T-helper 1 cell treated with Interleukin-12 subunit alpha and Interleukin-12 subunit beta and Interleukin-4 antibody, amounts not matched to agents 30 μg/mL and 1 μg/mL, for 36 hours (primary cell): ENCODE results near the gene SUPT7L.
"Not testable (repeated sequence)": the region's sequence is repeated elsewhere in the genome, so short reads cannot be mapped to it uniquely, and the experiment has no call there.

ENCODE experiments used
- H3K27ac Mint-ChIP-seq: one replicate; pipeline ENCODE4 v1.8.0; 2021; ENCODE audit warnings: mild to moderate bottlenecking, mixed read lengths
- H3K27me3 Mint-ChIP-seq: one replicate; pipeline ENCODE4 v1.8.0; 2021; ENCODE audit warnings: low read depth, mixed read lengths
- H3K36me3 Mint-ChIP-seq: one replicate; pipeline ENCODE4 v1.8.0; 2021; ENCODE audit warnings: low read depth, mixed read lengths
- H3K4me1 Mint-ChIP-seq: one replicate; pipeline ENCODE4 v1.8.0; 2021; ENCODE audit warnings: low read depth, mixed read lengths
- H3K4me3 Mint-ChIP-seq: one replicate; pipeline ENCODE4 v1.8.0; 2021; ENCODE audit warnings: mild to moderate bottlenecking, moderate library complexity, mixed read lengths
- H3K9me3 Mint-ChIP-seq: one replicate; pipeline ENCODE4 v1.8.0; 2021; ENCODE audit warnings: mixed read lengths

Gene SUPT7L

DNA sequence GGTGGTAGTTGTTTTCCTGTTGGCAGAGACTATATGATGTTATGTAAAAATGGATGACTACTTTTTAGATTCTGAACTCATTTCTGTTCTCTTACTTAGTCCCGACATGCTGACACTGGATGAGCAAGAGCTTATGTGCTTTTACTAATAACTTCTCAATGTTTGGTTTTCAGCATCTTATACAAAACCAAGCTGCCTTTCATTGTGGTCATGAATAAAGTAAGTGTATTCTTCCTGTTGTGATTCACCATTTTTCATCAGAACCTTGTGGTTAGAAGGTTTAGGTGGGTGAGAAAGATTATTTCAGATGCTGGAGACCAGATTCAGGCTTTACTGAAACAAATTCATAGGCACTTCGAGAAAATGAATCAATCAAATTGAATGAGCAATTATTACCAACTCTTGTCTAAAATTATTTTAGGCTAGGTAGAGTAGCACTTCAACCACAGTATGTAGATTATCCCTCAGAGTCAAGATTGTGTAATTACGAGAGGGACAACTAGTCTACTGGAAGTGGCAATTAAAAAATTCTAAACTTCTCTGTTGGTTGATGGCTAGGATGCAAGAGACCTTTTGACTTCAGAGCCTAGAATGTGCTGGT is 25.3 kb downstream of the SUPT7L start:
- H3K36me3 Mint-ChIP-seq = peaks cover 49% of the 10 kb centered on the region
- no peaks in the 10 kb centered on the region for H3K27me3 Mint-ChIP-seq
- H3K4me1 Mint-ChIP-seq = peaks cover 16% of the 10 kb centered on the region
- no peaks in the 10 kb centered on the region for H3K9me3 Mint-ChIP-seq
- peak overlapping the region; percentile 80 for H3K27ac Mint-ChIP-seq
- H3K4me3 Mint-ChIP-seq = peak overlapping the region; percentile 43

DNA sequence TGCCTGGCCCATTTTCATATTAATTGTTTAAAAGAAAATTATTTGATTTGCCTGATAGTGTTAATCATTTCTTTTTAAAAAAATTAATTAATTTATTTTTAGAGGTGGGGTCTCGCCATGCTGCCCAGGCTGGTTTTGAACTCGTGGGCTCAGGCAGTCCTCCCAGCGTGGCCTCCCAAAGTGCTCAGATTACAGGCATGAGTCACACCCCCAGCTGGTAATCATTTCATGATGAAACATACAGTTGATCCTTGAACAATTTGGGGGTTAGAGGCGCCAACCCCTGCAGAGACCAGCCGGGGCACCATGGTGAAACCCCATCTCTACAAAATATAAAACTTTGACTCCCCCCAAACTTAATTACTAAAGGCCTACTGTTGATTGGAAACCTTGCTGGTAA is 26.6 kb downstream of the SUPT7L start:
- H3K9me3 Mint-ChIP-seq = no peaks in the 10 kb centered on the region
- peaks cover 16% of the 10 kb centered on the region for H3K4me1 Mint-ChIP-seq
- no peaks in the 10 kb centered on the region for H3K27me3 Mint-ChIP-seq
- H3K4me3 Mint-ChIP-seq = no peak overlapping the region
- H3K27ac Mint-ChIP-seq = no peak overlapping the region
- H3K36me3 Mint-ChIP-seq = peaks cover 54% of the 10 kb centered on the region

DNA sequence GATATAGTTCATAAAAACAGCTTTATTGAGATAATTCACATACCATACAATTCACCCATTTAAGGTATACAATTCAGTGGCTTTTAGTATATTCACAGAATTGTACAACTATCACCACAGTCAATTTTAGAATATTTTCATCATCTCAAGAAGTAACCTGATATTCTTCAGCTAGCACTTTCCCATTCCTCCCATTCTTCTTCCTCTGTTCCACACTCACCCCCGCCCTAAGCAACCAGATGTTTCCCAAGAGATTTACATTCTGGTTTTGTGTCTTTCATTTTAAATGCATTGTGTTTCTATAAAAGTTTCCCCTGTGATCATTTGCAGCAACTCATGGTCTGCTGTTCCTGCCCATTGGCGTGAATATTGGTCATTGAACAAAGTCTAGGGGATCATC is 29.1 kb downstream of the SUPT7L start:
- Mint-ChIP-seq H3K9me3 (no peaks in the 10 kb centered on the region), H3K27ac (no peak overlapping the region), H3K4me3 (no peak overlapping the region), H3K36me3 (peaks cover 52% of the 10 kb centered on the region), H3K4me1 (peaks cover 26% of the 10 kb centered on the region), H3K27me3 (no peaks in the 10 kb centered on the region)

DNA sequence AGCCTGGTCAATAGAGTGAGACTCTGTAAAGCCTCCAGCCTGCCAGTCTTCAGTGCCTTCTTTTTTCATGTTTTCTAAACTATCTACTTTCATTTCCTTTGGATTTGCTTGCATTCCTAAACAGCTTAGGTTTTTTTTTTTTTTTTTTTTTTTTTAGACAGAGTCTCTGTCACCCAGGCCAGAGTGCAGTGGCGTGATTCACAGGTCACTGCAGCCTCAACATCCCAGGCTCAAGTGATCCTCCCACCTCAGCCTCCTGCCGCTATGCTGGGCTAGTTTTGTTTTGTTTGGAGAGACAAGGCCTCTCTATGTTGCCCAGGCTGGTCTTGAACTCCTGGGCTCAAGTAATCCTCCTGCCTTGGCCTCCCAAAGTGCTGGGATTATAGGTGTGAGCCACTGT is 33.2 kb downstream of the SUPT7L start:
- peaks cover 23% of the 10 kb centered on the region for H3K4me1 Mint-ChIP-seq
- H3K27ac Mint-ChIP-seq = peak overlapping the region; percentile 1
- H3K4me3 Mint-ChIP-seq = peak overlapping the region; percentile 19
- not testable (repeated sequence) for H3K27me3 Mint-ChIP-seq, H3K9me3 Mint-ChIP-seq
- peaks cover 28% of the 10 kb centered on the region for H3K36me3 Mint-ChIP-seq

DNA sequence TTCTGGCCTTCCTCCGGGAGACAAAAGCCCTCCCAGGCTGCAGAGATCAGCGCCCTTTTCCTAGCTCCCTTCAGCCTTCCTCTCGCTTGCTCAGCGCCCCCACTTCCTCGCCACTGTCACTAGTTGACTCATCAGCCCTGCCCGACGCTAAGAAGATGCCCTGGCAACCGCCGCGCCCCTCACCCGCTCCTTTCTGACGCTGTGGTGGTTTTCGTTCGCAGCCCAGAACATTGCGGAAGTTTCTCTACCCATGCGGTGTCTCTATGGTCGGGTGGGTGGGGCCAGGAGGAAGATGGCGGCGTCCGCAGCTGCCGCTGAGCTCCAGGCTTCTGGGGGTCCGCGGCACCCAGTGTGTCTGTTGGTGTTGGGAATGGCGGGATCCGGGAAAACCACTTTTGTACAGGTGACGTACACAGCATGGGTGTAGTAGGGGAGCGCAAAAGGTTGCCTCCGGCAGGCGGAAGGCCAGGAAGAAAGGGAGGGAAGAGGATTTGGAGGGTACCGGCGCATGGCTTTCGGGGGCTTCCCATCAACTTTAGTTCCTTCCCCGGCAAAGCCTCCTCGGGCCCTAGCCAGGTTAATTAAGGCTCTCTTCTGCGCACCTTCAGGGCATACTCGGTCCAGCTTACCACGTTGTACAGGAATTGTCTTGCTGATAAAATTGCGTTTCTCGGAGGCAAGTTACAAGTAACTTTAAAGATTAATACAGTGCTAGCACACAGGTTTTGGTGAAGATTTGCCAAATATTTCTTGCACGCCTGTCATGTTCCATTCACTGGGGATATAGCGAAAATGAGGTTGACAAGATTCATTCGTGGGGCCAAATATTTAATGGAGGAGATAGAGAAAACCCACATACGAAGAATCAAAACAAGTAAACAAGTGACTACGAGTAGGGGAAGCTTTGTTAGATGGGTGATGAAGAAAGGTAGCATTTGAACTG is 34.4 kb downstream of the SUPT7L start, which contains the start of the genes CCDC121 and GPN1:
CCDC121 (minus strand) TSS at position 246 of the 943 bp plus-strand sequence. CDS start 1,213 bp downstream, outside the sequence.
GPN1 (plus strand) TSS at position 284 of the 943 bp plus-strand sequence; CDS start at position 293, 9 bp downstream.
- Mint-ChIP-seq H3K4me1 (peaks cover 23% of the 10 kb centered on the region), H3K36me3 (peaks cover 27% of the 10 kb centered on the region), H3K9me3 (no peaks in the 10 kb centered on the region), H3K4me3 (no peak within 1 kb of the TSS), H3K27me3 (no peaks in the 10 kb centered on the region), H3K27ac (no peak within 1 kb of the TSS)

DNA sequence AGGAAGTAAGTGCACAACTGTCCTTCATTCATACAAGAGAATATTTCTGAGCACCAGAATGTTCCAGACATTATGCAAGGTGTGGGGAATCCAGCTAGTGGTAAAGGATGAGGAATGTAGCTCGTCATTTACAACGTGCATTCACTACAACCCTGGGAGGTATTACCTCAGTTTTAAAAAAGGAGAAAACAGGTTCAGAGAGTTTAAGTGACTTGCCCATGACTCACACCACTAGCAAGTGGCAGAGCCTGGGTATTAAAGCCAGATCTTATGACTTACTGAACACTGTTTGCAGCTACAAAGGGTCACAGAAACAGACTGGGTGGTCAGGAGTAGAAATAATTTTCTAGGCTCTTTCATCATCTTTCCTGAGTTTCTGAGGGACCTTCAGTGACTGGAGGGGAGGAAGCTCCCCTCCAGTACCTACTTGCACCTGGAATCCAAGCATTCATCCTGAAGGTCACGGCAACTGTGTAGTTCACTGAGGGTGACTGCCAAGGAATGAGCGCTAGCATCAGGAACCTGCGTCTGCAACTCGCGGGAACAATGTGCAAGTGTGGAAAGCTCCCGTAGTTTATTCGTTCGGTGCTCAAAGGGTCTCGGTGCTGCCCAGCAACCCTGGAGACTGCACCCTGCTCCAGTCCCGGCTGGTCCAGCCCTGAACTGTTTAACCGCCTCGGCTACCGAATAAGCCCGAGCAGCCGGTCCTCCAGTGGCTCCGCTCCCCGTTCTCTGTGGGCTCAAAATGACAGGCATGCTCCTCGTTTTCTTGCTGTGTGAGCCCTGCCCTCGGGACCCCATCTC is 35.2 kb downstream of the SUPT7L start:
- Mint-ChIP-seq H3K27me3 (no peaks in the 10 kb centered on the region), H3K4me1 (peaks cover 23% of the 10 kb centered on the region), H3K9me3 (no peaks in the 10 kb centered on the region), H3K4me3 (no peak overlapping the region), H3K27ac (no peak overlapping the region), H3K36me3 (peaks cover 29% of the 10 kb centered on the region)

DNA sequence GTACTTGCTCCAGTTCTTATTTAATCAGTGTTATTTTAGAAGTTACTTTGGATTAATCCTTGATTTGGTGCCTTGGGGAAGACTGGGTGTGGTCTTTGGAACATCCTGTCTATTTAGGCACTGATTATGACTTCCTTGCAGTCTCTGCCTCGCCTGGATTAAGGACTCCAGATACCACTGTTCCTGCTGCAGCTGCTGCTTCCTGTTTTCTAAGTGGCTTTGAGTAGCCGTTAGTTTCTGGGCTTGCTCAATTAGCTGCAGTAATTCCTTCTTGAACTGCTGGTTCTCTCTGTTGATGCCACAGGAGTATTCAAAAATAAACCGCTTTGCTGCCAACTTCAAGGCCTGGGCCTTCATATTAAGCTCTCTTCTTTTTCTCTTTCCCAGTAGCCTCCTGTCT is 36.5 kb downstream of the SUPT7L start:
- H3K27me3 Mint-ChIP-seq, H3K9me3 Mint-ChIP-seq, H3K4me3 Mint-ChIP-seq: not testable (repeated sequence)
- Mint-ChIP-seq H3K36me3 (peaks cover 32% of the 10 kb centered on the region), H3K27ac (peak overlapping the region; percentile 27), H3K4me1 (peaks cover 23% of the 10 kb centered on the region)

DNA sequence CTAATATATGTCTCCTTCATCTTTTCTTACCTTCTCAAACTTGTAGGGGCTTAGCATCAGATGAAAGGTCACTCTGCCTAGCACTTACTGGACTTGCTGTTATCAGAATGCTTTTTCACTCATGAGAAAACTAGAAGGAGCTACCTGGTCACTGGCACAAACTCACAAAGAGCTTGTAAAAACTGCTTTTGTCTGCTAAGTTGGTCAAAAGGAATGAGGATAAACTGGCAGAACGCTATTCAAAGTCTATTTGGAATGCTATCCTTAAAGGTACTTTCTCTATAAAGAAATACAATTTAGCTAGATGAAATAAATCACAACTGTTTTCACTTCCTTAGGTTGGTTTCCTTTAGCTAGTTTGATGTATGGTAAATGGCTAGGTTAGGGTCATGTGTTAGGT is 37.1 kb downstream of the SUPT7L start:
- peaks cover 35% of the 10 kb centered on the region for H3K36me3 Mint-ChIP-seq
- not testable (repeated sequence) for H3K4me3 Mint-ChIP-seq, H3K27ac Mint-ChIP-seq, H3K9me3 Mint-ChIP-seq, H3K27me3 Mint-ChIP-seq
- H3K4me1 Mint-ChIP-seq = peaks cover 23% of the 10 kb centered on the region

DNA sequence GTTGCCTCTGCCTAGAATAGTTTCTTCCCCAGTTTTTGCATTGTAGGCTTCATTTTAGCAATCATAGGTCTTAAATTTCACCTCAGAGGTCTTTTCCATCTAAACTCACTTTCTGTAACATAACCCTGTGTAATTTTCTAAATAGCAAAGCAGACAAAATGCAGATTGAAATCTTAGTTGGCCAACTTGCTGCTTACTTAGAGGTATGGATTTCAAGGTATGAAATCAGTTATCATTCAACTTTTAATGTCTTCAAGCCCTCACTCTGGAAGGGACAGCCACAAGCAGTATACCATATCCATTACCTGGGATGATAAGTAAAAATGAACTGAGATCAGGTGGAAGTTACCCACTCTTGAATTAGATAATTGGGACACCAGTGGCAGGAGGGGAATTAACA is 38.5 kb downstream of the SUPT7L start:
- Mint-ChIP-seq H3K27ac (no peak overlapping the region), H3K36me3 (peaks cover 37% of the 10 kb centered on the region), H3K4me3 (no peak overlapping the region), H3K4me1 (peaks cover 19% of the 10 kb centered on the region), H3K27me3 (no peaks in the 10 kb centered on the region), H3K9me3 (no peaks in the 10 kb centered on the region)

DNA sequence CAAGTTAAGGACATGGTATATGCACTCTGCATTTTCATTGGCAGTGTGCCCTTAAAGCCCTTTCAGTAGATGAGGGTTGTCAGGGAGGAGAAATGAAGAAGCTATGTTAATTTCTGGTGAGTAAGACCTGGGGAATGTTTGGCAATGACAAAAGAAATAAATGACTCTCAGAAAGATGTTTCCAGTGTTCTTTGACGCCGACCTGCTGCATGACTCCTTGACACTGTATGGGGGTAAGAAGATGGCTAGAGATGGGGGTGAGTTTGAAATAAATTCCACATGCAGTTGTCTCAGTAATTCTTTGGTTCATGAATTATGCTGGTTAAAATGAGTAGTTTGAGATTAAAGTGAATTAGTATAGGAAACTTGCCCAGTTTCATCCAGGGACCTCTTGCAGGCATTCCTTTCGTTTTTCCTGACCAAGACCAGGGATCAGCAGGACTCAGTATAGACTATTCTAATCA is 40.5 kb downstream of the SUPT7L start:
- no peaks in the 10 kb centered on the region for H3K27me3 Mint-ChIP-seq
- H3K4me3 Mint-ChIP-seq = no peak overlapping the region
- H3K9me3 Mint-ChIP-seq = no peaks in the 10 kb centered on the region
- peaks cover 44% of the 10 kb centered on the region for H3K36me3 Mint-ChIP-seq
- H3K27ac Mint-ChIP-seq = no peak overlapping the region
- peaks cover 11% of the 10 kb centered on the region for H3K4me1 Mint-ChIP-seq

DNA sequence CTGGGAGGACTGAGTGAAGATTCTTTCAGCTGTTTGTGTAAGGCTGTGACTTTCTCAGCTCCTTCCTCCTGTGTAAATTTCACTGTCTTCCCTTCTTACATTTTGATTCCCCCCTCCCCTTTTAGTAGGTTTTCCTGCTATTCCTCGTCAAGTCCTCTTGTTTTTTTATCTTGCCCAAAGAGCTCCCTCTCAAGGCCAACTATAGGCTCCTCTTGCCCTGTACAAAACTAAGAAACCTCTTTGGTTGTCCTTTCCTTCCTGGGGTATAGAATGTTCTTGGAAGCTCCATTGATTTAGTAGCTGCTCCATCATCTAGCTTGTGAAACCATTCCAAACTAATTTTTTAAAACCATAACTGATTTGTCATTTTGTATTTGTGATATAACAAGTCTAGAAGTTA is 41.9 kb downstream of the SUPT7L start:
- H3K9me3 Mint-ChIP-seq = no peaks in the 10 kb centered on the region
- no peak overlapping the region for H3K4me3 Mint-ChIP-seq
- no peaks in the 10 kb centered on the region for H3K27me3 Mint-ChIP-seq
- H3K27ac Mint-ChIP-seq = no peak overlapping the region
- H3K4me1 Mint-ChIP-seq = no peaks in the 10 kb centered on the region
- H3K36me3 Mint-ChIP-seq = peaks cover 53% of the 10 kb centered on the region

DNA sequence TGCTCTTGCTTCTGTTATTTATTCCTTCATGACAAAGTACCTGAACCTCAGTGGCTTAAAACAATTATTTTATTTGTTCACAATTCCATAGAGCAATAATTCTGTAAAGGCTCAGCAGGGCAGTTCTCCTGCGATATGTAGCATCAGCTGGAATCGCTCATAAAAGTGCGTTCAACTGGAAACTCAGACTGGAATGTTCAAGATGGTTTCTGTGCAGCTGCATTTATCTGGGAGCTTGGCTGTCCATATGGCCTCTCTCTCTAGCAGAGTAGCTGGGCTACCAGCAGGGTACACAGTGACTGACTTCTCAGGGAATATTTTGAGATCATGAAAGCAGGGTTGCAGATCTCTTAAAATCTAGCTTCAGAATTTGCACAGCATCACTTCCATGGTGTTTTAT is 48.1 kb downstream of the SUPT7L start:
- no peak overlapping the region for H3K4me3 Mint-ChIP-seq
- no peak overlapping the region for H3K27ac Mint-ChIP-seq
- no peaks in the 10 kb centered on the region for H3K9me3 Mint-ChIP-seq
- H3K27me3 Mint-ChIP-seq = no peaks in the 10 kb centered on the region
- H3K36me3 Mint-ChIP-seq = peaks cover 46% of the 10 kb centered on the region
- no peaks in the 10 kb centered on the region for H3K4me1 Mint-ChIP-seq

DNA sequence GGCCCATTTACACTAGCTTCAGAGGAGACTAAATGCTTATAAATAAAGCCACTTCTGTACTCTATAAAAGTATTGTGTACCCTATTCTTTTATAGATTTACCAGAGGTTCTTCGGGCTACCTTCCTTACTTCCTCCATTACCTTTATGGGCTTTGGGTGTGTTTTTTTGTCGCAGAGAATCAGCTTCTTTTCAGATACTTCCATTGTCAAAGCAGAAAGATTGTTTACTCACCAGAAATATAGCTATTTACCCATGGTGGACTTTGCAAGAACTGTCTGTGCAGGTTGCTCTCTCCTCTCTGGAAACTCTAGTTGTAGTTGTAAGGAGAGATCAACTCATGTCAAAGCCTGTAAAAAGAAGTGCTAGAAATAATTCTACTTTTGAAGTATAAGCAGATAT is 49.4 kb downstream of the SUPT7L start:
- Mint-ChIP-seq H3K9me3 (no peaks in the 10 kb centered on the region), H3K27me3 (no peaks in the 10 kb centered on the region), H3K36me3 (peaks cover 43% of the 10 kb centered on the region), H3K27ac (no peak overlapping the region), H3K4me3 (no peak overlapping the region), H3K4me1 (no peaks in the 10 kb centered on the region)

DNA sequence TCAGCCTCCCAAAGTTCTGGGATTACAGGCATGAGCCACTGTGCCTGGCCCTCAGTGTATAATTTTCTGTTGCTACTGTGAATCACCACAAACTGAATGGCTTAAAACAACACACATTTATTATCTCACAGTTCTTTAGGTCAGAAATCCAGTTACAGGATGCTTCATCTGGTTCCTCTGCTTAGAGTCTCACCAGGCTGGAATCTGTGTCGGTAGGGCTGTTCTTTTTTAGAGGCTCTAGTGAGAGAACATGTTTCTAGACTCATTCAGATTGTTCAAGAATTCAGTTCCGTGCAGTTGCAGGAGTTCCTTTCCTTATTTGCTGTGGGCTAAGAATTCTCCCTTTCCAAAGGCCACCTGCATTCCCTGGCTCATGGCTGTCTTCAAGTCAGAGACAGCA is 56.8 kb downstream of the SUPT7L start:
- no peaks in the 10 kb centered on the region for H3K27me3 Mint-ChIP-seq
- H3K9me3 Mint-ChIP-seq = no peaks in the 10 kb centered on the region
- H3K4me1 Mint-ChIP-seq = no peaks in the 10 kb centered on the region
- H3K36me3 Mint-ChIP-seq = peaks cover 45% of the 10 kb centered on the region
- no peak overlapping the region for H3K4me3 Mint-ChIP-seq
- no peak overlapping the region for H3K27ac Mint-ChIP-seq
